Hippocampal formation (tissue), 2 donors: Measurements from ENCODE around the gene F2R.

Source experiments
- DNase-seq, 2 donors: peaks; one replicate each; lab custom pipeline; 2025; lab: John Stamatoyannopoulos, UW

Gene F2R

DNA sequence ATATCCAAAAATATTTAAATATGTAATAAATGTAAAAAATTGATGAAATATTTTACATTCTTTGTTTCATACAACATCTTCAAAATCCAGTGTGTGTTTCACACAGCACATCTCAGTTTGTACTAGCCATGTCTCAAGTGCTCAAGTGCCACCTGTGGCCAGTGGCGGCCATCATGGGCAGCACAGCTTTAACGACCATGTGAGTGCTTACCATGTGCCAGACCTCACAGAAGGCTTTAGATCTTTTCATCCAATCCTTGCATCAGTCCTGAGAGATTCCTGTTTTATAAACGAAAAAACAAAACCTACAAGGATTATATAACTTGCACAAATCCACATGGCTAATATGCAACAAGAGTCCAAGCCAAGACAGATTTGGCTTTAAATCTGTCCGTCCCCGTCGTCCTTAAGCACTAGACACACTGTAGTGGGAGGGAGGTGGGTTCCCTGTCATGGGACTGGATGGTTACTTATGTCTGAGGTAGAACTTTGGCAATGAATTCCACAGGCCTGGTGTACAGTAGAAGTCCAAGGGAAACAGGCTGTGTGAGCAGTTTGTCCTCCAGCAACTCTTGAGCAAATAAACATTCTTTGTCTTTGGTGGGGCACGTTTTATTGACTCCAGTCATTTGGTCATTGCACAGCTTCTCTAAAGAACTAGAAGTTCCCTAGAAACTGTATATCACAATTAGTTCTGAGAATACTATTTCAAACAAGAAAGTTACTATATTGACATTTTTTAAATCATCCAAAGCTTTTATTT lies 25.0 kb upstream of the F2R start:
- no peak for DNase-seq

DNA sequence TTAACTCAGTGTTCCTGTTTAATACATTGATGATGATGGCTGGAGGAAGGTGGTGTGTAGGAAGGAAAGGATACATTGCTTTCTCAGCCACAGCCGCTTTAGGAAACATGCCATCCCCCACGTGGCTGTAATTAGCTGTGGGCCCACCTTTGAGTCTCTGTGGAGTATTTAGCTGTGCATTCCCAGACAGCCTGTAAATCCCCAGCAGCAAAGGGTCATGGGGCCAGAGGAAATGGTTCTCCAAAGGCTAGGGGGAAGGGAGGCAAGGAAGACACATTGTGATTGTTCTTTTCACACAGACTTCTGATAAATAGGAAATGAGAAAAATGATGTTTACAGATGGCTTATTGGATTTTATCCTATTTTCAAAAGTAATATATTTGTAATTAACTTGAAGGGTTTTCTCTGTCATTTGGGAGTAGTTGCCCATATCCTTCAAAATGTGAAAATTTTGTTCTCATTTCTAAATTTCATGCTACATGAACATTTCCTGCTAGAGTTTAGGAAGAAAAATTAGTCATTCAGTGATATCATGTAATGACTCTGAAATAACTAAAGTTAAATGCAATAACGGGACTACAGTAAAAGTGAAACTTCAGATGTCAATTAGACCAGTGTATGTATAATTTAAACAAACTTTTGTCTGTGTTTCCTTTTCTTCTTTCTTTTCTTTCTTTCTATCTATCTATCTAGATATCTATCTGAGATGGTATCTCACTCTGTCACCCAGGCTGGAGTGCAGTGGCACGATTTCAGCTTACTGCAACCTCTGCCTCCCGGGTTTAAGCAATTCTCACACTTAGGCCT lies 24.3 kb upstream of the F2R start:
- no peak for DNase-seq

DNA sequence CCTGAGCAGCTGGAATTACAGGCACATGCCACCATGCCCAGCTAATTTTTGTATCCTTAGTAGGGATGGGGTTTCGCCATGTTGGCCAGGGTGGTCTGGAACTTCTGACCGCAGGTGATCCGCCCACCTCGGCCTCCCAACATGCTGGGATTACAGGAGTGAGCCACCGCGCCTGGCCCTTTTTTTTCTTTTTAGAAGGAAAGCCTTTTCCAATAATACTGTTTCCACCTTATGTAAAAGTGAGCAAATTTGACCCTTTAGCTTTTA lies 23.7 kb upstream of the F2R start:
- no peak for DNase-seq

GRCh38 chr5:76692651-76693050 lies 23.3 kb upstream of the F2R start:
- no peak for DNase-seq

- no peak for DNase-seq
Observed at GRCh38 chr5:76693141-76693540, 22.8 kb upstream of the F2R start.

DNA sequence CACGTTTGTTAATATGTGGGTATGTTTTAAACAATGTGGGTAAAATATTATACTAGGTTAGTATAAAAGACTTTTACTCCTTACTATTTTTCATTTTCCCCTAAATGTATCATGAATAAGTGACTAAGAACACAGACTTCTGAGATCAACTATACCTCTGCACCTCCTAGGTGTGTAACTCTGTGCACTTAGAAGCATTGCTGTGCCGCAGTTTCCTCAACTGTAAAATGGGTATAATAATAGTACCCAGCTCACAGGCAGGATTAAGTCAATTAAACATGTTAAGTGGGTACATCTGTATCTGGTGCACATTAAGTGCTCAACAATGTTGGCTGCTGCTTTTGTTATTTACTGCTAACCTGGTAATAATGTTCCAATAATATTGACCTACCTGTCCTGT lies 21.6 kb upstream of the F2R start:
- no peak for DNase-seq

DNA sequence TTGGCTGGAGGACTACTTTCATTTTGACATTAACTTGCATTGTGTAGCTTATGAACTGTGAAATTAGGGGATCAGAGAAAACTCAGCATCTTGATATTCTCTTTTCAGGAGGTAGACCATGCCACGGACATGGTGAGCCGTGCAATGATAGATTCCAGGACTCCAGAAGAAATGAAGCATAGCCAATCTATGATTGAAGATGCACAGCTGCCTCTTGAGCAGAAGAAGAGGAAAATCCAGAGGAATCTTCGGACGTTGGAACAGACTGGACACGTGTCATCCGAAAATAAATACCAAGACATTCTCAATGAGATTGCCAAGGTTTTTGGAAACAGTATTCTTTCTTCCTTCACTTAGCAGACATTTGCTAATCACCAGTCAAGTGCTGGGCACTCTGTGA lies 20.6 kb upstream of the F2R start:
- DNase-seq: no peak

- DNase-seq: no peak
Observed at GRCh38 chr5:76696251-76696650, 19.7 kb upstream of the F2R start.

DNA sequence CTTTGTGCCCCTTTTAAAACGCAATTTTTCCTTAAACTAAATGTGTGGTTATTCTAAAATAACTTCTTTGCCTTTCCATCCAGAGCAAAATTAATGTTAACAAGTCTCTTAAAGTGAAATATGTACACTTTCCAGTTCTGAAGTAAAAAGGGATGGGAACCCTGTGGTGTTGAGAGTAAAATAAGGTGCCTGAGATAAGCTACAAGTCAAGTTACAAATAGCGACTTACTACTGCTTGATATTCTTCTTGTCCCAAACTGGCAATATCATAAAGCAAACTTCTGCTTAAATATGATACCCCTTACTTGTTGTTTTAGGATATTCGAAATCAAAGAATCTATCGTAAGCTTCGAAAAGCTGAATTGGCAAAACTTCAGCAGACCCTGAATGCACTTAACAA lies 18.3 kb upstream of the F2R start:
- DNase-seq: no peak

DNA sequence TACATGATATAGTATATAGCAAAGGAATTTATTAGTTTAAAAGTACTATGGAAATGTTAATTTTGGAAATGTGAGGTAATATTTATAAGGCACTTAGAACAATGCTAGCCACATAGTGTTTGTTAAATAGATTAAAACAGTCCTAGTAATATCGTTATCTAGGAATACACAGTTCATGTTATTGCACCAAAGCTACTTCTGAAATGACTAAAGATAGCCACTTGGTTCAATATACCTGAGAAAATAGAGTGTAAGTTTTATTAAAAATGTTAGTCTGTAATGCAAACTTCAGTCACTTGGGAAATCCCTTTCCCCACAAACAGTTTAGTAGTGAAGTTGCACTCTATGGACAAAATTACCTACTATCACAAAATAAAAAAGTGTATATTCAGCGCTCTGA lies 15.4 kb upstream of the F2R start:
- DNase-seq: no peak

DNA sequence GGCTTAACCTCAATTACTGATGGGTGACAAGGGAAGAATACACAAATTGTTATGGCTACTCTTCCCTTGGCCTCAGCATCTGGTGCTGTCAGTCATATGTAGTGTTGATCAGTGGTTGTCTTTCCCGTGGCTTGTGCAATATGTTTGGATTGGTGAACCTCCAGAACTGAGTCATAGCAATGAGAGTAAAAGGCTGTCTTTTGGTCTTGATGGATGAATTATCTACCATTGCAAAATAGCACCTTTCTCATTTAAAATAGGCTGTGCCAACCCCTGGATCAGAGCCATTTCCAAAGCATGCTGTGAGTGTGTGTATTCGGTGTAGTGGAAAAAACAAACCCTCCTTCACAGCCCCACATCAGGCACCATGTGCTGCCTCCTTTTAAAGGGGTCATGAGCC lies 14.6 kb upstream of the F2R start:
- no peak for DNase-seq

DNA sequence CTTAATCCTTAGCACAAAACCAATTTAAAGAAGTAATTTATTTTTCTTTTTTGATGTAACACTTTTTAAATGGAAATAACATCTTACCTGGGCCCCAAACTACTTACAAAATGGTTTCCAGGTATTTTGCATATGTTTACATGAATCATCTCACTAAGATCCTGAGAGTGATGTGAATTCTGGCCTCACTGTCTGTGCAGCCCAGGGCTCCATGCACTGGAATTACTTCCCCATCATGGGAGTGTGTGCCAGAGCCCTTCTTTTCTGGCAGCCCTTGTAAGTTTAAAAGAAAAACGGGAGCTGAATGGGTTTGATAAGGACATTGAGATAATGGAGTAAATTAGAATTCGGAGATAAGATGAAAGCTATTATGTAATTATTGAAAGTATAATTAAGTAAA lies 12.2 kb upstream of the F2R start:
- no peak for DNase-seq

DNA sequence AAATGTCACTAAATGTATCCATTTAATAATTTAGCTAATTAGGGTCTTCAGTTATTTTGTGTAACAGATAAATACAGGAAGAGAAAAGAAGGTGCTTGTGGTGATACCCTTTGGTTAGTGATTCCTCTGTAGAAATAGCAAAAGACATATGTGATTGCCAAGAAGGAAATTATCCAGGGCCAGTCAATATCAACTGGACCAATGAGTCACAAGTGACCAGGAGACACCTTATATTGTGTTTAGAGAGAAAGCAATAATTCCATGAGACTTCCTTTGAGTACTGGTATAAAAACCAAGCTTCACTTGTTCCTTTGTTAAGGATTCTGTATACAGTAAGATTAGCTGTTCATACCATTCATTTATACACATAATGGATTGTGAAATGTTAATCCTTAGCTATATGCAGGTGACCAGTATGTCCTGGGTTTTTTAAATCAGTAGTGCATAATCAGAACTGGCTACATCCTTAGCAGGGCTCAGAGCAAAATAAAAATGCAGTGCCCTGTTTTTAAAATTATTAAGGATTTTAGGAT lies 11.7 kb upstream of the F2R start:
- no peak for DNase-seq

DNA sequence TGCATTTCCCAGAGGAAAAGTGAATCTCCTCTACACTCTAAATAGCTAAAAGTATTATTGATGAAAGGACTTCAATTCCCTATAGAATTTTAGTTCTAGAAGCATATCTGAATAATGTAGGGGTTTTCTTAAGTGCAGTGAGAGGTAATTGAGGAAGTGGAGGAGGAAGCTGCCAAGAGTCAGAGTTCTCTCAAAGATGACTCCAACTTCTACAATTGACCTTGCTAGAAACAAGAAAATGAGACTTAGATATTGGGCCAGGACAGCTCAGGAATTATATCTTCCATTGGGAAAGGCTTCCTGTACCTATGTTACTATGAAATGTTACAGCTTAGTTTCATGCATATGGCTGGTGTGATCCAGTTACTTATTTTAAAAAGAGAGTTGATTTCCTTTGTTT lies 10.4 kb upstream of the F2R start:
- no peak for DNase-seq

- no peak for DNase-seq
Observed at GRCh38 chr5:76709762-76710161, 6.2 kb upstream of the F2R start.

GRCh38 chr5:76710991-76711390 lies 4.9 kb upstream of the F2R start:
- no peak for DNase-seq

DNA sequence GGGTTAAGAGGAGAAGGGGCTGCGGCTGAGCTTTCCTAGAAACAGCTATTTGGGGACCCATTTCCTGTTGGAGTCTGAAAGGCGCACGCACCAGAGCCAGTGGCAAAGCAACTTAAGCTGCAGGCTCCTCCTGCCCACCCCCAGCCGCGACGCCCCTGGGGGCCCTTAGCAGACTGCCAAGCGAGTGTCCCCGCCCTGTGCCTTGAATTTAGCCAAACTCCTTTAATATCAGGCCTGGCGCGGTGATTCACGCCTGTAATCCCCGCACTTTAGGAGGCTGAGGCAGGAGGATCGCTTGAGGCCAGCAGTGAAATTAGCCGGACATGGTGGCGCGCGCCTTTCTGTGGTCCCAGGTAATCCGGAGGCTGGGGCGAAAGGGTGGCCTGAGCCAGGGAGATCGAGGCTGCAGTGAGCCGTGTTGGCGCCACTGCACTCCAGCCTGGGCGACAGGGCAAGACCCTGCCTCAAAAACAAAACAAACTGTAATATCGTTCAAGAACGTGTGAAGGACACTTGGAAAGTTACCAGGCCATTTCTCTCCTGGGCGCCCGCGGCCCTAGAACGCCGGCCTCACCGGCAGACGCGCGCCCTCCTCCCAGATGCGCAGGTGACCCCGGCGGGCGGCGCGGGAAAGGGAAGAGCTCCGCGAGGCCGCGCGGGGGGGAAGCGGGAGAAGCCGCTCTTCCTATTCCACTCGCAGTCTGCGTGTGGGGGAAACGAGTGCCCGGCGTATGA lies 1.0 kb upstream of the F2R start:
- DNase-seq: no peak

- no peak for DNase-seq
Observed at GRCh38 chr5:76715486-76715735, 515 bp upstream of the F2R start.

GRCh38 chr5:76716456-76717157 lies 681 bp downstream of the F2R start:
- no peak for DNase-seq

GRCh38 chr5:76717222-76718083 lies 1.5 kb downstream of the F2R start:
- no peak for DNase-seq

DNA sequence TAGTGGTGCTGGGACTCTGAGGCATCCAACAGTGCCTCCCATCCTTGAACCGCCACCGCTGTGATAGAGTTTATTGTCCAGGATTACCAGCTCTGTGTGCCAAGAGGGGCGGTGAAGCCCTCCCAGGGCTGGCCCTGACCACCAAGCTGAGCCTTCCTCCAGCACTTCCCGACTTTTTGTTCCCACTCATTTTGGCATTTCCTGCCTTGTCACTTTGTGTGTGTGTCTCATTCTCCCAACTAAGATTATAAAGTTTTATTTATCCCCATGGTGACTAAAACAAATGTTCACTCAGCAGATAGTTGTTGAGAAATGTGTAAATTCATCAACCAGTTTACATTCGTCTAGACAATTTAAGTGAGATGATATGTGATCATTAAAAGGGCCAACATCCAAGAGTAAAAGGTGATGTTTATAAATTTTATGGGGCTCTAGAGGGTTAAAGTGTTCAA lies 2.5 kb downstream of the F2R start:
- DNase-seq: no peak

DNA sequence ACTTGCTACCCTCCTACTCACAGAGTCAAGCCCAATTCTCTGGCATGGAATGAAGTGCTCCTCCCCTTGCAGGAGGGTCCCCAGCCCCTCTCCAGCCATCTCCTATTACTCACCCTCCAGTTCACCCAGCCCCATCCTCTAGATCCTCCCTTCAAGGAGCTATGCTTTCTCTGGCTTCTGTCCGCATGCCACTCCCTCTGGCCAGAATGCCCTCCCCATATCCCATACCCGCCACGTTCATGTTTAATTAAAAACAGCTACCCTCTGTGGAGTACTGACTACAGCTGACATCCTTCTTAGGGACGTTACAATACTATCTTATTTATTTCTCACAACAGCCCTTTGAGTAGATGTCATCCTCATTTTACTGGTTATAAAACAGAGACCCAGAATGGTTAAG lies 3.0 kb downstream of the F2R start:
- DNase-seq: no peak
